Tibial nerve (tissue), 4 donors: Measurements from ENCODE around the gene PRKCH. TPM values are rescaled to one million over a fixed set of nuclear protein-coding genes. Genes with fewer than 3 reads are reported as not detected.

Experiments
- DNase-seq, 2 donors: peaks; one replicate each; pipeline ENCODE4 v3.0.0-alpha.2; 2019; ENCODE audit warnings: low spot score in 2 of 2
- H3K27ac ChIP-seq, 4 donors: fragments of 200-600 bp; sonication (generic) in 3 of 4; one replicate each; pipeline ENCODE4 v1.5.1; 2017 to 2019; ENCODE audit warnings: mild to moderate bottlenecking in 1 of 4
- H3K27me3 ChIP-seq, 2 donors: fragments of 200-600 bp; sonication (generic) in 1 of 2; one replicate each; pipeline versions ENCODE4 v1.5.1 to v1.6.0; 2017 to 2019
- H3K36me3 ChIP-seq, 3 donors: fragments of 200-600 bp; sonication (generic); one replicate each; pipeline ENCODE4 v1.5.1; 2018 to 2019
- H3K4me1 ChIP-seq, 4 donors: fragments of 200-600 bp; sonication (generic) in 3 of 4; one replicate each; pipeline ENCODE4 v1.5.1; 2017 to 2019
- H3K4me3 ChIP-seq, 4 donors: fragments of 200-600 bp; sonication (generic) in 3 of 4; one replicate each; pipeline ENCODE4 v1.5.1; 2017 to 2019; ENCODE audit warnings: mild to moderate bottlenecking in 1 of 4, moderate library complexity in 1 of 4
- H3K9me3 ChIP-seq, 4 donors: fragments of 200-600 bp; sonication (generic) in 3 of 4; one replicate each; pipeline ENCODE4 v1.5.1; 2017 to 2019
- CTCF ChIP-seq, 5 experiments: fragments of 200-600 bp in 3 of 5; fragments of 450-650 bp in 2 of 5; sonication (generic) in 3 of 5; IDR thresholded peaks; one replicate each; pipeline ENCODE4 v1.5.1; 2016 to 2019; ENCODE audit warnings: antibody characterized with exemption in 5 of 5, mild to moderate bottlenecking in 3 of 5, moderate library complexity in 2 of 5
- EP300 ChIP-seq, 2 donors: sonication (generic); formaldehyde crosslinking; IDR thresholded peaks; one replicate each; pipeline ENCODE4 v1.6.1; 2017; ENCODE audit warnings: antibody characterized with exemption in 2 of 2, mild to moderate bottlenecking in 1 of 2
- POLR2A ChIP-seq, 2 donors: fragments of 450-650 bp; IDR thresholded peaks; one replicate each; pipeline ENCODE4 v1.6.1; 2017; ENCODE audit warnings: antibody characterized with exemption in 2 of 2, mild to moderate bottlenecking in 2 of 2, moderate library complexity in 2 of 2
- WGBS, 2 donors: methylation state at CpG; one replicate each; pipeline ENCODE4 v1.1.5; 2018; 5-methylcytosine and 5-hydroxymethylcytosine counted together
- total RNA-seq, 4 donors: library from RNA; depleted of rRNA; stranded (reverse); fragments of >200 nt; gene quantifications; one replicate each; pipeline ENCODE4 v1.1.0, GENCODE V29; 2016

PRKCH gene
- total RNA-seq, 4 donors from 2014 or later, result 26.4 to 33.9 (median 29.2) TPM

- TF ChIP-seq CTCF (IDR thresholded peaks at IDR 0.05), result no peak
- peak in 1 of 2 donors; percentile 28 for TF ChIP-seq EP300 (IDR thresholded peaks at IDR 0.05)
- no peak for TF ChIP-seq POLR2A (IDR thresholded peaks at IDR 0.05)
- Histone ChIP-seq H3K27ac (peak overlapping the region in 3 of 4 donors; percentile 43 to 60 (median 54)), H3K4me3 (no peak overlapping the region), H3K27me3 (no peaks in the 10 kb centered on the region), H3K4me1 (peaks cover 0 to 9% (median 0%) of the 10 kb centered on the region in 4 donors), H3K9me3 (peaks cover 0 to 6% (median 0%) of the 10 kb centered on the region in 4 donors), H3K36me3 (no peaks in the 10 kb centered on the region)
- DNase-seq, result no peak
- WGBS, 2 donors, result 85% methylated on average over 8 of the region's 8 CpGs
Measured at GRCh38 chr14:61329478-61330051, 8.2 kb downstream of the PRKCH start.

- H3K36me3 ChIP-seq, result no peaks in the 10 kb centered on the region
- H3K9me3 ChIP-seq, result peaks cover 0 to 6% (median 0%) of the 10 kb centered on the region in 4 donors
- TF ChIP-seq CTCF (IDR thresholded peaks at IDR 0.05) (no peak), POLR2A (IDR thresholded peaks at IDR 0.05) (no peak), EP300 (IDR thresholded peaks at IDR 0.05) (no peak)
- 68 to 84% methylated on average over 1 of the region's 1 CpG for WGBS, 2 donors
- H3K27me3 ChIP-seq, result no peaks in the 10 kb centered on the region
- no peak for DNase-seq
- no peak overlapping the region for H3K4me3 ChIP-seq
- H3K27ac ChIP-seq, result peak overlapping the region in 2 of 4 donors; percentile 5 to 43
- H3K4me1 ChIP-seq, result peaks cover 0 to 9% (median 0%) of the 10 kb centered on the region in 4 donors
Measured at GRCh38 chr14:61330511-61330910, 9.1 kb downstream of the PRKCH start.

GRCh38 chr14:61331992-61332657, 10.7 kb downstream of the PRKCH start:
- no peak for TF ChIP-seq EP300 (IDR thresholded peaks at IDR 0.05)
- H3K36me3 ChIP-seq, result no peaks in the 10 kb centered on the region
- WGBS, 2 donors, result 61 to 68% methylated on average over 4 of the region's 4 CpGs
- H3K9me3 ChIP-seq, result no peaks in the 10 kb centered on the region
- H3K4me1 ChIP-seq, result peaks cover 0 to 6% (median 0%) of the 10 kb centered on the region in 4 donors
- H3K4me3 ChIP-seq, result no peak overlapping the region
- peak overlapping the region in 1 of 4 donors; percentile 43 for H3K27ac ChIP-seq
- no peak for DNase-seq
- no peaks in the 10 kb centered on the region for H3K27me3 ChIP-seq

GRCh38 chr14:61332658-61333029, 11.3 kb downstream of the PRKCH start:
- no peaks in the 10 kb centered on the region for H3K9me3 ChIP-seq
- no peaks in the 10 kb centered on the region for H3K27me3 ChIP-seq
- 85 to 86% methylated on average over 8 of the region's 8 CpGs for WGBS, 2 donors
- H3K27ac ChIP-seq, result peak overlapping the region in 1 of 4 donors; percentile 28
- H3K4me3 ChIP-seq, result no peak overlapping the region
- H3K36me3 ChIP-seq, result no peaks in the 10 kb centered on the region
- H3K4me1 ChIP-seq, result peaks cover 0 to 1% (median 0%) of the 10 kb centered on the region in 4 donors
- no peak for TF ChIP-seq CTCF (IDR thresholded peaks at IDR 0.05)
- no peak for DNase-seq

GRCh38 chr14:61333087-61333486, 11.7 kb downstream of the PRKCH start:
- Histone ChIP-seq H3K4me3 (no peak overlapping the region), H3K36me3 (no peaks in the 10 kb centered on the region), H3K9me3 (no peaks in the 10 kb centered on the region), H3K27me3 (no peaks in the 10 kb centered on the region), H3K4me1 (no peaks in the 10 kb centered on the region), H3K27ac (peak overlapping the region in 1 of 4 donors; percentile 28)
- no peak for DNase-seq
- 91 to 93% methylated on average over 1 of the region's 1 CpG for WGBS, 2 donors
- TF ChIP-seq EP300 (IDR thresholded peaks at IDR 0.05) (no peak), POLR2A (IDR thresholded peaks at IDR 0.05) (no peak), CTCF (IDR thresholded peaks at IDR 0.05) (no peak)
